Esophagus muscularis mucosa (tissue), 4 donors: ENCODE measurements around the gene EEF2. TPM values are rescaled to one million over a fixed set of nuclear protein-coding genes. Genes with fewer than 3 reads are reported as not detected.

Experiments
- DNase-seq: peaks from one replicate; pipeline ENCODE4 v3.0.0-alpha.2; 2017; ENCODE audit errors: extremely low spot score
- H3K27ac ChIP-seq, 4 donors: fragments of 200-600 bp; sonication (generic); replicated peaks in 1 of 4; 1 replicate in 3 of 4; 2 replicates in 1 of 4; pipeline ENCODE4 v1.5.1; 2016 to 2019; ENCODE audit warnings: mild to moderate bottlenecking in 1 of 4
- H3K27me3 ChIP-seq, 4 donors: fragments of 200-600 bp; sonication (generic); one replicate each; pipeline versions ENCODE4 v1.5.1 to v1.6.0; 2016 to 2019
- H3K36me3 ChIP-seq, 4 donors: fragments of 200-600 bp; sonication (generic); one replicate each; pipeline ENCODE4 v1.5.1; 2016 to 2019
- H3K4me1 ChIP-seq, 4 donors: fragments of 200-600 bp; sonication (generic); one replicate each; pipeline ENCODE4 v1.5.1; 2016 to 2019
- H3K4me3 ChIP-seq, 4 donors: fragments of 200-600 bp; sonication (generic); 1 replicate in 2 of 4; 2 replicates in 2 of 4; pipeline ENCODE4 v1.5.1; 2016 to 2019; ENCODE audit warnings: mild to moderate bottlenecking in 4 of 4, moderate library complexity in 1 of 4
- H3K9me3 ChIP-seq, 4 donors: fragments of 200-600 bp; sonication (generic); 1 replicate in 3 of 4; 2 replicates in 1 of 4; pipeline ENCODE4 v1.5.1; 2016 to 2019
- EP300 ChIP-seq: sonication (generic); formaldehyde crosslinking; IDR thresholded peaks from one replicate; pipeline ENCODE4 v1.6.1; 2017; ENCODE audit warnings: antibody characterized with exemption
- POLR2A ChIP-seq: fragments of 450-650 bp; IDR thresholded peaks from one replicate; pipeline ENCODE4 v1.6.1; 2017; ENCODE audit warnings: antibody characterized with exemption, moderate library complexity, mild to moderate bottlenecking, low read depth
- POLR2AphosphoS5 ChIP-seq, 2 donors: sonication (generic); formaldehyde crosslinking; IDR thresholded peaks; one replicate each; pipeline ENCODE4 v1.6.1; 2017; ENCODE audit warnings: antibody characterized with exemption in 2 of 2
- WGBS: methylation state at CpG from one replicate; pipeline ENCODE4 v1.1.5; 2018; 5-methylcytosine and 5-hydroxymethylcytosine counted together
- intact Hi-C: fragments of 100-400 bp; cut with DNase I; formaldehyde crosslinking; loops from one replicate; pipeline ENCODE4 v1.15.1; 2023
- total RNA-seq, 4 donors: library from RNA; depleted of rRNA; stranded (reverse); fragments of >200 nt; gene quantifications; one replicate each; pipeline versions ENCODE4 v1.1.0 to v1.2.1, GENCODE V29; 2016
- TF ChIP-seq, protein P1 (sequence below), 3 experiments: fragments of 200-600 bp in 2 of 3; fragments of 450-650 bp in 1 of 3; sonication (generic) in 2 of 3; IDR thresholded peaks; one replicate each; pipeline ENCODE4 v1.5.1; 2017 to 2019; ENCODE audit warnings: antibody characterized with exemption in 3 of 3, mild to moderate bottlenecking in 2 of 3, moderate library complexity in 1 of 3

Gene EEF2
- total RNA-seq, 4 donors from 2014 or later = 2,280 to 3,286 (median 2,635) TPM

- Histone ChIP-seq H3K36me3 (peaks cover 57 to 92% (median 84%) of the 10 kb centered on the region in 4 donors), H3K4me3 (no peak overlapping the region), H3K9me3 (no peaks in the 10 kb centered on the region), H3K4me1 (peaks cover 41 to 60% (median 52%) of the 10 kb centered on the region in 4 donors), H3K27ac (peak overlapping the region; percentile 99 to 100 (median 100)), H3K27me3 (no peaks in the 10 kb centered on the region)
- DNase-seq = no peak
- TF ChIP-seq, protein P1, sequence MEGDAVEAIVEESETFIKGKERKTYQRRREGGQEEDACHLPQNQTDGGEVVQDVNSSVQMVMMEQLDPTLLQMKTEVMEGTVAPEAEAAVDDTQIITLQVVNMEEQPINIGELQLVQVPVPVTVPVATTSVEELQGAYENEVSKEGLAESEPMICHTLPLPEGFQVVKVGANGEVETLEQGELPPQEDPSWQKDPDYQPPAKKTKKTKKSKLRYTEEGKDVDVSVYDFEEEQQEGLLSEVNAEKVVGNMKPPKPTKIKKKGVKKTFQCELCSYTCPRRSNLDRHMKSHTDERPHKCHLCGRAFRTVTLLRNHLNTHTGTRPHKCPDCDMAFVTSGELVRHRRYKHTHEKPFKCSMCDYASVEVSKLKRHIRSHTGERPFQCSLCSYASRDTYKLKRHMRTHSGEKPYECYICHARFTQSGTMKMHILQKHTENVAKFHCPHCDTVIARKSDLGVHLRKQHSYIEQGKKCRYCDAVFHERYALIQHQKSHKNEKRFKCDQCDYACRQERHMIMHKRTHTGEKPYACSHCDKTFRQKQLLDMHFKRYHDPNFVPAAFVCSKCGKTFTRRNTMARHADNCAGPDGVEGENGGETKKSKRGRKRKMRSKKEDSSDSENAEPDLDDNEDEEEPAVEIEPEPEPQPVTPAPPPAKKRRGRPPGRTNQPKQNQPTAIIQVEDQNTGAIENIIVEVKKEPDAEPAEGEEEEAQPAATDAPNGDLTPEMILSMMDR (IDR thresholded peaks at IDR 0.05) = no peak
- TF ChIP-seq POLR2A (no peak), POLR2AphosphoS5 (IDR thresholded peaks at IDR 0.05) (peak in 1 of 2 donors; percentile 6), EP300 (no peak)
- WGBS = 85% methylated on average over 30 of the region's 60 CpGs
- intact Hi-C loops = no loop called here
These were observed 20.7 kb downstream of the EEF2 start for GRCh38 chr19:3964256-3965194.

GRCh38 chr19:3963458-3964255 lies 21.6 kb downstream of the EEF2 start:
- Histone ChIP-seq H3K36me3 (peaks cover 66 to 98% (median 92%) of the 10 kb centered on the region in 4 donors), H3K9me3 (no peaks in the 10 kb centered on the region), H3K4me3 (no peak overlapping the region), H3K27ac (peak overlapping the region; percentile 34 to 100 (median 100)), H3K27me3 (no peaks in the 10 kb centered on the region), H3K4me1 (peaks cover 34 to 52% (median 48%) of the 10 kb centered on the region in 4 donors)
- no peak for TF ChIP-seq POLR2AphosphoS5 (IDR thresholded peaks at IDR 0.05)
- TF ChIP-seq EP300 = no peak
- TF ChIP-seq, protein P1 (IDR thresholded peaks at IDR 0.05) = no peak
- TF ChIP-seq POLR2A = no peak
- 89% methylated on average over 22 of the region's 35 CpGs for WGBS
- intact Hi-C loops = no loop called here
- no peak for DNase-seq

- intact Hi-C loops = no loop called here
- no peak for TF ChIP-seq POLR2AphosphoS5 (IDR thresholded peaks at IDR 0.05)
- TF ChIP-seq EP300 = no peak
- TF ChIP-seq POLR2A = no peak
- TF ChIP-seq, protein P1 (IDR thresholded peaks at IDR 0.05) = no peak
- WGBS = 81% methylated on average over 11 of the region's 24 CpGs
- Histone ChIP-seq H3K36me3 (peaks cover 70 to 98% (median 98%) of the 10 kb centered on the region in 4 donors), H3K27me3 (no peaks in the 10 kb centered on the region), H3K4me1 (peaks cover 9 to 36% (median 27%) of the 10 kb centered on the region in 4 donors), H3K9me3 (no peaks in the 10 kb centered on the region), H3K4me3 (no peak overlapping the region), H3K27ac (peak overlapping the region in 3 of 4 donors; percentile 42 to 100 (median 43))
- DNase-seq = no peak
These were observed 24.3 kb downstream of the EEF2 start for GRCh38 chr19:3961007-3961406.

DNA sequence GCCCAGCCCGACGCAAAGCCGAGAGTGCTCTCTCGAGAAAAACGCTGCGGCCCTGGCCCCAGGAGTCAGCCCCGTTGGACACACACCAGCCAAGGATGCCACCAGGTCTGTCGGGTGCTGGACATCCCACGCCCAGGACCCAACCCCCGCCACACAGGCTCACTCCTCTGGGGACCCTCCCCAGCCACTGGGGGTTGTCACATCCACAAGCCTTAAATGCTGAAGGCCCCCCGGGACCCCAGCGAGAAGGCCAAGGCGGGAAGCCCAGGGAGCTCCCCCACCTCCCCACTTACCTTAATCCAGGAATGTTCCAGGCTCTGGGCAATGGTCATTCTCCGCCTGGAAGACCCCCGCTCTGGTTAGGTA lies 25.5 kb downstream of the EEF2 start:
- intact Hi-C loops = no loop called here
- H3K27me3 ChIP-seq = no peaks in the 10 kb centered on the region
- TF ChIP-seq, protein P1 (IDR thresholded peaks at IDR 0.05) = no peak
- TF ChIP-seq EP300 (no peak), POLR2A (no peak), POLR2AphosphoS5 (IDR thresholded peaks at IDR 0.05) (no peak)
- H3K36me3 ChIP-seq = peaks cover 70 to 94% (median 90%) of the 10 kb centered on the region in 4 donors
- WGBS = 93% methylated on average over 10 of the region's 15 CpGs
- no peak overlapping the region for H3K4me3 ChIP-seq
- no peaks in the 10 kb centered on the region for H3K9me3 ChIP-seq
- no peak for DNase-seq
- H3K4me1 ChIP-seq = peaks cover 3 to 34% (median 21%) of the 10 kb centered on the region in 4 donors
- H3K27ac ChIP-seq = no peak overlapping the region
